ENCODE results near the gene UTP14C. TPM values are rescaled to one million over a fixed set of nuclear protein-coding genes. Genes with fewer than 3 reads are reported as not detected.
"Not testable (repeated sequence)": the region's sequence is repeated elsewhere in the genome, so short reads cannot be mapped to it uniquely, and the experiment has no call there.

Gene UTP14C
- total RNA-seq, 1 experiment from 2014 or later = 11.2 TPM

GRCh38 chr13:52061064-52061463 is 36.6 kb downstream of the UTP14C start:
- DNase-seq (ENCODE audit: low read depth, low spot score); H3K36me3 ChIP-seq (ENCODE audit: control insufficient read depth, insufficient read depth, low read length); H3K27ac ChIP-seq (ENCODE audit: low read length); H3K4me1 ChIP-seq (ENCODE audit: control insufficient read depth, insufficient read depth, low read length); intact Hi-C loops (cut with micrococcal nuclease; ENCODE audit: unreplicated experiment); H3K4me3 ChIP-seq (ENCODE audit: low read depth in 2 of 2, low read length in 2 of 2); H3K9me3 ChIP-seq (ENCODE audit: control insufficient read depth, insufficient read depth, low read depth, low read length); in situ Hi-C loops (cut with HindIII; ENCODE audit: low pct_unique_long_range_greater_than_20kb, low sequenced_read_pairs); POLR2A ChIA-PET; H3K27me3 ChIP-seq (ENCODE audit: control insufficient read depth, insufficient read depth, low read length); BruUV-seq (replicated peaks); ATAC-seq; CTCF ChIA-PET: not testable (repeated sequence)

DNA sequence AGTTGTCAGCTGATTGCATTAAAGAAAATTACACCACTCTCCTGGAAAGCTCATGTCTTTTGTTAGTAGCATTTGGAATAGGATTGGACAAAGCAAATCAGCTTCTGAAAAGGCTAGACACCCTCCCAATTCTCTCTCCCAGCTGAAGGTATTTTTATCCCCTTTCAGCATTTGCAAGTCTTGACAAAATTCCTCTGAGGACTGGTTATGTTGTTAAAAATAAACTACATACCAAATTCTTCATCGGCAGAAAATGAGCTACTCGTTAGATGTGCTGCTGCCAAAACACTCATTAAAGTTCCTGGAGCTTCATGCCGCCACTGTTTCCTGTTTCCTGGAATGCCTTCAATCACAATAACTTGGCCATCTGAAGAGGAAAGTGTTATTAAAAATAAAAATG is 37.1 kb downstream of the UTP14C start:
- H3K4me3 ChIP-seq (ENCODE audit: low read depth in 2 of 2, low read length in 2 of 2) = no peak overlapping the region
- H3K36me3 ChIP-seq (ENCODE audit: control insufficient read depth, insufficient read depth, low read length) = no peaks in the 10 kb centered on the region
- H3K4me1 ChIP-seq (ENCODE audit: control insufficient read depth, insufficient read depth, low read length) = no peaks in the 10 kb centered on the region
- intact Hi-C loops (cut with micrococcal nuclease; ENCODE audit: unreplicated experiment) (no loop called here), in situ Hi-C loops (cut with HindIII; ENCODE audit: low pct_unique_long_range_greater_than_20kb, low sequenced_read_pairs) (no loop called here)
- no peaks in the 10 kb centered on the region; the same call in 1 of the 2 replicates for H3K9me3 ChIP-seq (ENCODE audit: control insufficient read depth, insufficient read depth, low read depth, low read length)
- DNase-seq (ENCODE audit: low read depth, low spot score) (no peak), ATAC-seq (no peak)
- TF ChIP-seq POLR2AphosphoS5 (IDR thresholded peaks at IDR 0.05; ENCODE audit: low read depth, low read length) = no peak
- no peak for TF ChIP-seq CTCF (IDR thresholded peaks at IDR 0.05)
- TF ChIP-seq TCF7L2 (IDR thresholded peaks at IDR 0.05; ENCODE audit: low read depth, low read length) = no peak
- TF ChIP-seq REST (IDR thresholded peaks at IDR 0.05; ENCODE audit: insufficient read depth in 1 of 2, low read depth in 2 of 2, low read length in 1 of 2) = no peak
- no peak for TF ChIP-seq SIN3A (IDR thresholded peaks at IDR 0.05; ENCODE audit: borderline replicate concordance, insufficient read depth, low read depth, low read length)
- BruUV-seq (replicated peaks) = no TSS peak
- H3K27ac ChIP-seq (ENCODE audit: low read length) = no peak overlapping the region
- ChIA-PET CTCF (no interaction called here), POLR2A (no interaction called here)
- H3K27me3 ChIP-seq (ENCODE audit: control insufficient read depth, insufficient read depth, low read length) = no peaks in the 10 kb centered on the region

DNA sequence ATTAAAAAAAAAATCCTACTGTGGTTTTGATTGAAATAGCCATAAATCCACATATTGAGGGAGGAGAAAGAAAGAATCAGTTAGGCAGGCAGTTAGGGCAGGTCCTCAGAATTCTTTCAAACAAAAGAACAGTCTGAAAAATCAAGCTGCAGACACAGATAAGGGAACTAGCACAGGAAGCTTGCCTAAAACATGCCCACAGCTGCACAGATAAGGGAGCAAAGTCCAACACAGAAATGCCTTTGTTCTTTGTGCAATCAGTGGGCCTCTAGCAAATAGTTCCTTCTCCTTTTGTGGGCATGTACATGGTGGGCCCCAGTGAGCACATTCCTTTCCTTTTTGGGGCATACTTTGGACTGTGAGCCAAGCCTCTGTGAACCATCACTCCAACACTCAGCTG is 42.7 kb downstream of the UTP14C start:
- intact Hi-C loops (cut with micrococcal nuclease; ENCODE audit: unreplicated experiment) (no loop called here), in situ Hi-C loops (cut with HindIII; ENCODE audit: low pct_unique_long_range_greater_than_20kb, low sequenced_read_pairs) (no loop called here)
- DNase-seq (ENCODE audit: low read depth, low spot score) (no peak), ATAC-seq (no peak)
- no peak for TF ChIP-seq POLR2AphosphoS5 (IDR thresholded peaks at IDR 0.05; ENCODE audit: low read depth, low read length)
- POLR2A ChIA-PET = no interaction called here
- H3K36me3 ChIP-seq (ENCODE audit: control insufficient read depth, insufficient read depth, low read length) = no peaks in the 10 kb centered on the region
- no peak overlapping the region for H3K4me3 ChIP-seq (ENCODE audit: low read depth in 2 of 2, low read length in 2 of 2)
- no peaks in the 10 kb centered on the region for H3K27me3 ChIP-seq (ENCODE audit: control insufficient read depth, insufficient read depth, low read length)
- H3K9me3 ChIP-seq (ENCODE audit: control insufficient read depth, insufficient read depth, low read depth, low read length) = peaks cover 17% of the 10 kb centered on the region; the same call in 1 of the 2 replicates
- no TSS peak for BruUV-seq (replicated peaks)
- no peaks in the 10 kb centered on the region for H3K4me1 ChIP-seq (ENCODE audit: control insufficient read depth, insufficient read depth, low read length)
- CTCF ChIA-PET = no interaction called here
- H3K27ac ChIP-seq (ENCODE audit: low read length) = no peak overlapping the region

Data from Panc1 (cell line).